ENCODE data around the gene LRRC49. TPM values are rescaled to one million over a fixed set of nuclear protein-coding genes. Genes with fewer than 3 reads are reported as not detected.
A peak's percentile ranks its signal among the peaks of the same experiment; 100 is the strongest.

LRRC49 gene
- polyA plus RNA-seq, 1 donor (not counting 4 experiments of a cell fraction or from before 2014, with no cell fraction given) = 9.9 TPM

DNA sequence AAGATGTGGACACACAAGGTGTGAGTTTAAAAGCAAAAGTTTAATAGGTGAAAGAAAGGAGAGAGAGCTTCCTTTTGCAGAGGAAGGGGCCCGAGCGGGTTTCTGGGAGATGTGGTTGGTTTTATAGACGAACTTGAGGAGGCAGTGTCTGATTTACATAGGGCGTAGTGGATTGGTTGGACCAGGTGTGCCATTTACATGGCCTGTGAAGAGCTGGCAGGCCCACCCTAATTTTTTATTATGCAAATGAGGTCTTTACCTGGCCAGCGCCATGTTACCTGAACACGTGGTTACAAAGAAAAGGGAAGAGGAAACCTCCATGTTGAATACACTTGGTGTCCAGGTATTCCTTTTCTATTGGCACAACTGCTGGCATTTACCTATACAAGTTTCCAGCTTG lies 179.8 kb downstream of the LRRC49 start:
- H4K20me1 ChIP-seq (ENCODE audit: control insufficient read depth, extremely low read depth, insufficient read depth, low read length) = no peaks in the 10 kb centered on the region
- H3K4me2 ChIP-seq (ENCODE audit: control insufficient read depth, extremely low read depth, insufficient read depth, low read depth, low read length) = no peak overlapping the region
- H3K9me3 ChIP-seq (ENCODE audit: control insufficient read depth, low read depth, low read length) = peaks cover 2% of the 10 kb centered on the region
- no peak overlapping the region for H3K4me3 ChIP-seq (ENCODE audit: control insufficient read depth in 2 of 3, extremely low read depth in 1 of 3, insufficient read depth in 2 of 3, low read depth in 1 of 3, low read length in 3 of 3)
- no peaks in the 10 kb centered on the region for H3K9me1 ChIP-seq (ENCODE audit: control insufficient read depth, extremely low read depth, insufficient read depth, low read length)
- no peaks in the 10 kb centered on the region for H3K79me2 ChIP-seq (ENCODE audit: control insufficient read depth, insufficient read depth, low read length)
- TF ChIP-seq, protein P1, sequence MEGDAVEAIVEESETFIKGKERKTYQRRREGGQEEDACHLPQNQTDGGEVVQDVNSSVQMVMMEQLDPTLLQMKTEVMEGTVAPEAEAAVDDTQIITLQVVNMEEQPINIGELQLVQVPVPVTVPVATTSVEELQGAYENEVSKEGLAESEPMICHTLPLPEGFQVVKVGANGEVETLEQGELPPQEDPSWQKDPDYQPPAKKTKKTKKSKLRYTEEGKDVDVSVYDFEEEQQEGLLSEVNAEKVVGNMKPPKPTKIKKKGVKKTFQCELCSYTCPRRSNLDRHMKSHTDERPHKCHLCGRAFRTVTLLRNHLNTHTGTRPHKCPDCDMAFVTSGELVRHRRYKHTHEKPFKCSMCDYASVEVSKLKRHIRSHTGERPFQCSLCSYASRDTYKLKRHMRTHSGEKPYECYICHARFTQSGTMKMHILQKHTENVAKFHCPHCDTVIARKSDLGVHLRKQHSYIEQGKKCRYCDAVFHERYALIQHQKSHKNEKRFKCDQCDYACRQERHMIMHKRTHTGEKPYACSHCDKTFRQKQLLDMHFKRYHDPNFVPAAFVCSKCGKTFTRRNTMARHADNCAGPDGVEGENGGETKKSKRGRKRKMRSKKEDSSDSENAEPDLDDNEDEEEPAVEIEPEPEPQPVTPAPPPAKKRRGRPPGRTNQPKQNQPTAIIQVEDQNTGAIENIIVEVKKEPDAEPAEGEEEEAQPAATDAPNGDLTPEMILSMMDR (optimal IDR thresholded peaks at IDR 0.05 in 1 of 3, IDR thresholded peaks at IDR 0.05 in 1 of 3, conservative IDR thresholded peaks at IDR 0.05 in 1 of 3; ENCODE audit: extremely low read depth in 1 of 3, insufficient read depth in 2 of 3, low read length in 3 of 3) = no peak
- TF ChIP-seq EZH2 (IDR thresholded peaks at IDR 0.05; ENCODE audit: low read length) = no peak
- peaks cover 0 to 1% of the 10 kb centered on the region in 2 experiments for H3K36me3 ChIP-seq (ENCODE audit: control insufficient read depth in 2 of 2, extremely low read depth in 1 of 2, insufficient read depth in 2 of 2, low read length in 2 of 2)
- no peak overlapping the region for H3K27ac ChIP-seq (ENCODE audit: control insufficient read depth, insufficient read depth, low read length)
- H3K9ac ChIP-seq (ENCODE audit: control insufficient read depth, extremely low read depth, insufficient read depth, low read length) = no peak overlapping the region
- H2AFZ ChIP-seq (ENCODE audit: control insufficient read depth, low read length) = no peak overlapping the region
- H3K4me1 ChIP-seq (ENCODE audit: control insufficient read depth, extremely low read depth, insufficient read depth, low read length) = peaks cover 25% of the 10 kb centered on the region
- H3K27me3 ChIP-seq (ENCODE audit: control insufficient read depth, extremely low read depth, insufficient read depth, low read length) = no peaks in the 10 kb centered on the region
- DNase-seq (ENCODE audit: low read depth, low spot score) (no peak), FAIRE-seq (no peak)
- dilution Hi-C loops (cut with MboI; ENCODE audit: extremely low pct_ligation_motif_present, low sequenced_read_pairs) = no loop called here

DNA sequence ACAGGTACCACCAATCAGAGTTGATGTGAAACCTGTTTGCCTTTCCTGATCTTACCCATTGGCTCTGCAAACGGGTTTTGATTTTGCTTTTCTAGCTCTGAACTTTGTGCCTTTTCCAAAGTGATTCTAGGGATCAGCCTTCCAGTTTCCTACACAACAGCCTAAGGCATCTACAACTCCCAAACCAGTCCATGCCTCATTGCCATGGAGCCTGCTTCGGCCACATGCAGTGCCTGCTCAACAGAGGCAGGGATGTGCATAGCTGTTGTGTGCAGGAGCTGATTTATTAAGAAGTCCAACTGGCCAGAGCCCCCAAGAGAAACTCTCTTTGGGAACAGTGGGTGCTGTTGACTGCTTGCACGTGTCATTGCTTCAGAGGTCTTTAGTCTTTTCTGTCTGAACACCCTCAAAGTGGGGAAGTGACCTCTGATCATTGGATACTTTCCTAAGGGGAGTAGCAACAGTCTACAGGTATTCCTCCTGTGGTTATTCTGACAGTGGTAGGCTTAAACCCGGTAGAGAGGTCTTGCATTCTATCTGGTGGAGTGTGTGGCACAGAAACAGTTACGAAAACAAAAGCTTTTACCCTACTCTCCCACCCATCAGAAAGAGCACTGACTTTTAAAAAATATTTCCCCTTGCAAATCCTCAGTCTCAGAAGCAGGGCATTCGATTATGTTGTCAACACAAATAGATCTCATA lies 186.0 kb downstream of the LRRC49 start:
- TF ChIP-seq, protein P1 (optimal IDR thresholded peaks at IDR 0.05 in 1 of 3, IDR thresholded peaks at IDR 0.05 in 1 of 3, conservative IDR thresholded peaks at IDR 0.05 in 1 of 3; ENCODE audit: extremely low read depth in 1 of 3, insufficient read depth in 2 of 3, low read length in 3 of 3) = no peak
- TF ChIP-seq EZH2 (IDR thresholded peaks at IDR 0.05; ENCODE audit: low read length) = no peak
- Histone ChIP-seq H3K9me3 (ENCODE audit: control insufficient read depth, low read depth, low read length) (no peaks in the 10 kb centered on the region), H3K4me1 (ENCODE audit: control insufficient read depth, extremely low read depth, insufficient read depth, low read length) (peaks cover 37% of the 10 kb centered on the region), H3K79me2 (ENCODE audit: control insufficient read depth, insufficient read depth, low read length) (no peaks in the 10 kb centered on the region), H3K9me1 (ENCODE audit: control insufficient read depth, extremely low read depth, insufficient read depth, low read length) (no peaks in the 10 kb centered on the region), H3K27ac (ENCODE audit: control insufficient read depth, insufficient read depth, low read length) (peak overlapping the region; percentile 93), H3K36me3 (ENCODE audit: control insufficient read depth in 2 of 2, extremely low read depth in 1 of 2, insufficient read depth in 2 of 2, low read length in 2 of 2) (no peaks in the 10 kb centered on the region), H2AFZ (ENCODE audit: control insufficient read depth, low read length) (peak overlapping the region; percentile 10), H3K27me3 (ENCODE audit: control insufficient read depth, extremely low read depth, insufficient read depth, low read length) (no peaks in the 10 kb centered on the region), H4K20me1 (ENCODE audit: control insufficient read depth, extremely low read depth, insufficient read depth, low read length) (no peaks in the 10 kb centered on the region), H3K9ac (ENCODE audit: control insufficient read depth, extremely low read depth, insufficient read depth, low read length) (peak overlapping the region; percentile 61), H3K4me3 (ENCODE audit: control insufficient read depth in 2 of 3, extremely low read depth in 1 of 3, insufficient read depth in 2 of 3, low read depth in 1 of 3, low read length in 3 of 3) (peak overlapping the region in 2 of 3 experiments; percentile 8 to 11), H3K4me2 (ENCODE audit: control insufficient read depth, extremely low read depth, insufficient read depth, low read depth, low read length) (peak overlapping the region; percentile 71)
- dilution Hi-C loops (cut with MboI; ENCODE audit: extremely low pct_ligation_motif_present, low sequenced_read_pairs) = no loop called here
- DNase-seq (ENCODE audit: low read depth, low spot score) (no peak), FAIRE-seq (peak; percentile 87)

All from keratinocyte (primary cell).